IPS-15b (cell line): Measurements from ENCODE around the gene CPM.
A peak's percentile ranks its signal among the peaks of the same experiment; 100 is the strongest.
"Not testable (repeated sequence)": the region's sequence is repeated elsewhere in the genome, so short reads cannot be mapped to it uniquely, and the experiment has no call there.

Experiments
- H3K27me3 ChIP-seq: one replicate; pipeline ENCODE4 v1.6.1; 2013; ENCODE audit warnings: low read length; ENCODE audit not compliant: control insufficient read depth, insufficient read depth
- H3K36me3 ChIP-seq: one replicate; pipeline ENCODE4 v1.6.1; 2013; ENCODE audit warnings: low read length; ENCODE audit not compliant: control insufficient read depth, insufficient read depth
- H3K4me1 ChIP-seq: one replicate; pipeline ENCODE4 v1.6.1; 2013; ENCODE audit warnings: mild to moderate bottlenecking, low read length; ENCODE audit not compliant: control insufficient read depth, insufficient read depth
- H3K4me3 ChIP-seq: one replicate; pipeline ENCODE4 v1.5.1; 2013; ENCODE audit warnings: low read depth, low read length
- H3K9ac ChIP-seq: one replicate; pipeline ENCODE4 v1.6.1; 2013; ENCODE audit warnings: low read depth, mild to moderate bottlenecking, low read length
- H3K9me3 ChIP-seq: one replicate; pipeline ENCODE4 v1.6.1; 2013; ENCODE audit warnings: mild to moderate bottlenecking, low read length; ENCODE audit not compliant: control insufficient read depth, insufficient read depth

CPM gene

DNA sequence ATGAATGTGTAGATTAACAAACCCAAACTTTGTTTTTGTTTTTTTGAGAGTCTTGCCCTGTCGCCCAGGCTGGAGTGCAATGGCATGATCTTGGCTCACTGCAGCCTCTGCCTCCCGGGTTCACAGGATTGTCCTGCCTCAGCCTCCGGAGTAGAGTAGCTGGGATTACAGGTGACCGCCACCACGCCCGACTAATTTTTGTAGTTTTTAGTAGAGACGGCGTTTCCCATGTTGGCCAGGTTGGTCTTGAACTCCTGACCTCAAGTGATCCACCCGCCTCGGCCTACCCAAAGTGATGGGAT lies 125.7 kb downstream of the CPM start:
- H3K27me3 ChIP-seq, H3K36me3 ChIP-seq, H3K9ac ChIP-seq, H3K9me3 ChIP-seq: not testable (repeated sequence)
- H3K4me3 ChIP-seq, result peak overlapping the region; percentile 66
- H3K4me1 ChIP-seq, result peaks cover 10% of the 10 kb centered on the region

DNA sequence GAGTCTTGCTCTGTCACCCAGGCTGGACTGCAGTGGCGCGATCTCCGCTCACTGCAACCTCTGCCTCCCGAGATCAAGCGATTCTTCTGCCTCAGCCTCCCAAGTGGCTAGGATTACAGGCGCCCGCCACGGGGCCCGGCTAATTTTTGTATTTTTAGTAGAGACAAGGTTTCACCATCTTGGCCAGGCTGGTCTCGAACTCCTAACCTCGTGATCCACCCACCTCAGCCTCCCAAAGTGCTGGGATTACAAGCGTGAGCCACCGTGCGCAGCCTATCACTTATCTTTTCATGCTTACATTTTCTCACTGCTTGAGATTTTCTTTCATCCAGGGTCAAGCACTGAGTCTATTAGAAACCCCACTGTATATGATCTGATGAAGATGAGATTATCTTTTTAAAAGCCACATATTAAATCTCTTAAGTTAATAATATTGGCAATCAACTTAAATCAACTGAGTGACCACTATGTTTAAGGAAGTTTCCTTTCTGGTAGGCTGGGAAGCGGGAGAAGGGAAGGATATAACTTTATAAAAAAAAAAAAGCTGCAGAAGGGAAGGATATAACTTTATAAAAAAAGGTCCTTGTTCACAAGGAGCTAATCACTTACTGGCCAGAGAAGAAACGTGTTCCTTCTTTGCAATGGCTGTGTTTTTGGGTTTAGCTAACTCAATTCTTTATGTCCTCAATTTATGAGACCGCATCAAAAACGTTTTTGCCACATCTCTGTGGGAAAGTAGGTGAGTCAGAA lies 126.3 kb downstream of the CPM start:
- no peak overlapping the region for H3K9ac ChIP-seq
- H3K4me3 ChIP-seq, result peak overlapping the region; percentile 66
- H3K27me3 ChIP-seq, result no peaks in the 10 kb centered on the region
- H3K36me3 ChIP-seq, result peaks cover 5% of the 10 kb centered on the region
- peaks cover 10% of the 10 kb centered on the region for H3K4me1 ChIP-seq
- no peaks in the 10 kb centered on the region for H3K9me3 ChIP-seq

DNA sequence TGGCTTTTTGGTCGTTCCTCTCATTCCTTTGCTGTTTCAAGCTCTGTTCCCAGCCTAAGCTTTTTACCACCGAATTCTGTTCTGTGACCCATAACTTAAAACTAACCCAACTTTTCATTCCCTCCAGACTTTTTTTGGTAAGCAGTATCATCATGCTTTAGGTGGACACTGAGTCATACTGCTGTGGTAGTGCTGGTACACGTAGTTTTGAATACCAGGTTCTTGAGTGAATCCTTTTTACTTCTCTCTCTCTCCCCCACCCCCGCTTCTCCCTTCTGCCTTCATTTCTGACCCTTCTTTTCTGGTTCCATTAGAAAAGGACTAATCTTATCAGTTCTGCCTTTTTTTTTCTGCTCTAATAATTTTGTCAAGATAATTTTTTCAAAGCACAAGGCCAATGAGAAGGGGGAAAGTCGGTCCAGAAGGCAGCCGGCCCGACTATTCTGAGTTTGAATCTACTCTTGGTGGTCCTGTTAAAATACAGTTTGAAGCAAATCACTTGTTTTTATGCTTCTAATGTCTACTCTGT lies 127.3 kb downstream of the CPM start:
- Histone ChIP-seq H3K9ac (no peak overlapping the region), H3K4me1 (peaks cover 10% of the 10 kb centered on the region), H3K4me3 (peak overlapping the region; percentile 80), H3K36me3 (peaks cover 5% of the 10 kb centered on the region), H3K9me3 (no peaks in the 10 kb centered on the region), H3K27me3 (no peaks in the 10 kb centered on the region)

DNA sequence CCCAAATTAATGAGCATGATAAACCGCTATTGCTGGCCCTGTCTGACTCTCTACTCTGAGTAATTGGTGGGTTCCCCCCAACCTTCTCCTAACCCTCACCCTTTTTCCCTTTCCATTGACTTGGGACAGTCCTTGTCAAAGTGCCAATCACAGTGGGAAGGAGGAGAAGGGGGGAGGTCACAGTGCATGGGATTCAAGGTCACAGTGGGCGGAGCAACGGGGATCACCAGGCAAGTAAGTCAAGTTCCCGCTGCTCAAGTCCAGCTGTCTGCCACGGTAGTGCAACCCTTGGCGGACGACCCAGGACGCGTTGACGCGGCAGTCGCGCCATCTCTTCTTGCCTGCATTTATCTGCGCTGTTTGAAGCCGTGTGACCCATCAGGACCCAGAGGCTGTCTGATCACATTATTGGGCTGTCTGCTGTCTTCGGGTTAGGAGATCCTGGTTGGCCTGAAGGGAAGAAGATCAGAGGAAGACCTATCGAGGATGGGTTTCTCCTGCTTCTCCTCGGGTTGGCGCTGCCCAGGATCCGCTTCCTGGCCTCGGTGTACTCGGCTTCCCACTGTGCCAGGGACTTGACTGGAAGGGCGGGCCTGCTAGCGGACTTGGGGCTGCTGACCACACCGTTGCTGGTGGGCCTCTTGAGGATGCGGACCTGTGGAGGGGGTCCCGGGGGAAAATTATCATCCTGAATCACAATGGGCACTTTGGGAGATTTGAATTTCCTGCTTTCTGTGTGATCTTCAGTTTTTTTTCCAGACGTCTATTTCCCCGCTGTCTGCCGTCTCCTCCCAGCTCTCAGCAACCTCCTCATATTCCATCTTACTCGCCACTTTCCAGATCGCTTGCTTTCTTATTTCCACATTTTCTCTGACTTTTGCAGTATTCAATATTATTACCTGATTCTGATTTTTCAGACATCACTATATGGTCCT lies 128.0 kb downstream of the CPM start:
- Histone ChIP-seq H3K4me1 (peaks cover 10% of the 10 kb centered on the region), H3K9ac (peak overlapping the region; percentile 4), H3K9me3 (no peaks in the 10 kb centered on the region), H3K4me3 (peak overlapping the region; percentile 80), H3K27me3 (no peaks in the 10 kb centered on the region), H3K36me3 (peaks cover 4% of the 10 kb centered on the region)

GRCh38 chr12:68803948-68804656 lies 128.9 kb downstream of the CPM start:
- Histone ChIP-seq H3K4me3 (peak overlapping the region; percentile 80), H3K36me3 (no peaks in the 10 kb centered on the region), H3K9ac (no peak overlapping the region), H3K27me3 (no peaks in the 10 kb centered on the region), H3K4me1 (peaks cover 10% of the 10 kb centered on the region), H3K9me3 (no peaks in the 10 kb centered on the region)

DNA sequence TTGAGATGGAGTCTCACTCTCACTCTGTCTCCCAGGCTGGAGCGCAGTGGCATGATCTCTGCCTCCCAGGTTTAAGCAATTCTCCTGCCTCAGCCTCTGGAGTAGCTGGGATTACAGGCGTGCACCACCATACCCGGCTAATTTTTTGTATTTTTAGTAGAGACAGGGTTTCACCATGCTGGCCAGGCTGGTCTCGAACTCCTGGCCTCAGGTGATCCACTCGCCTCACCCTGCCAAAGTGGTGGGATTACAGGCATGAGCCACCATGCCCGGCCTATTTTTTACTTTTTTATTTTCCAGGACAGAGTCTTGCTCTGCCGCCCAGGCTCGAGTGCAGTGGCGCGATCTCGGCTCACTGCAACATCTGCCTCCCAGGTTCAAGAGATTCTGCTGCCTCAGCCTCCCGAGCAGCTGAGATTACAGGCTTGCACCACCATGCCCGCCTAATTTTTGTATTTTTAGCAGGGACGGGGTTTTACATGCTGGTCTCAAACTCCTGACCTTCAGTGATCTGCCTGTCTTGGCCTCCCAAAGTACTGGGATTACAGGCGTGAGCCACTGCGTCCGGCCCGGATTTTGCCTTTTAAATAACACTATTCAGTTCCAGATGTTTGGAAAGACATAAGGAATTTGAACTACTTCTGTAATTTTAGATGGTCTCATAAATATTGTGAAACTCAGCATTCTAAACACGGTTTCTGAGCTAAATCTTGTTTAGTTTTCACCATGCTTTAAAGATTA lies 129.9 kb downstream of the CPM start:
- not testable (repeated sequence) for H3K27me3 ChIP-seq, H3K36me3 ChIP-seq, H3K4me3 ChIP-seq, H3K9ac ChIP-seq, H3K9me3 ChIP-seq
- H3K4me1 ChIP-seq, result peaks cover 10% of the 10 kb centered on the region

GRCh38 chr12:68802372-68802745 lies 130.6 kb downstream of the CPM start:
- not testable (repeated sequence) for H3K9ac ChIP-seq, H3K4me3 ChIP-seq, H3K9me3 ChIP-seq, H3K36me3 ChIP-seq, H3K27me3 ChIP-seq
- peaks cover 10% of the 10 kb centered on the region for H3K4me1 ChIP-seq
